ENCODE measurements around the gene PIK3R6.

The PIK3R6 gene

DNA sequence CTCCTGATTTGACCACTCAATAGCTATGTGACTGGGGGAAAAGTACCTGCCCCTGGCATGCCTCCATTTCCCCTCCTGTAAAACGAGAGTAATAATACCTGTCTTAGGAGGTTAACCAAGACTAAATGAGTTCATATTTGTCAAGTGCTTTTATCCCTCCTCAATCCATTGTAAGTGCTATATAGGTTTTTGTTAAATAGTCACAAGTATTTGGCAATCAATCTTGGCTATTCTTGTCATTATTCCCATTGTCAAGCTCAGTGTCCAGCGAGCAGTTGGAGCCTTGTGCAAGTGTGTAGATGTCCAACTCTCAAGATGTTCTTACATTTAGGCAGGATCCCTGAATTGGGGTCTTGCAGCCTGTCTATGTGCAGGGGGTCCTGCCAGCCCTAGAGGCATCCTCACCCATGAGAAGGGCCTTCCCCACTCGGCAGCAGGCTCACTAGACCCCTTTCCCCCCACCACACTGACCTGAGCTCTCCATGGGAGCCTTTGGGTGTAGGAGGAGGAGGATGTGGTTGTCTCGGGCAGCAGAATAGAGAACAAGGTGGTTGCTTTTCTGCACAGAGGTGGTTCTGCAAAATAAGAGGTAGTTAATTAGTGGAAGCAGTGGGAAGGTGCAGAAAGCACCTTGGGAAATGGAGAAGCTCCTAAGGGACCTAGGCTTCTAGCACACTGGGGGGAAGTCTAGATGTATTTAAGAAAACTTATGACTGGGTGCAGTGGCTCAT, 18.0 kb downstream of the PIK3R6 start:
- DNase-seq (ENCODE audit: low spot score): no peak

DNA sequence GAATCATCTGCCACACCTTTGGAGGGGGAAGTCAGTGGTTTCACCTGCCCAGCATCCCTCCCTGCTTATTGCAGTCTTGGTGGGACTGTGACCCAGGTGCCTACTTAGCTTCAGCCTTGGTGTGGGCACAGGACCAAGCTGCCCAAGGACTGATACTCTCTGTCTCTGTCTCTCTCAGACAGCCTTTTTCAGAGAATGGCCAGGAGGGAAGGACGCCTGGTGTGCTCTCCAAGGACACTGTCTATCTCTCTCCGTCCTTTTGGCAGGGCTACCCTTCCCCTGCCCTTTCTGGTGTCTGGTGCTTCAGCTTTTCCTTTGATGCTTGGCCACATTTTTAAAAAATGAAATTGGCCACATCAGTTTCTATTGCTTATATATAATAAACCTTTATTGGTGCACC, 19.6 kb downstream of the PIK3R6 start:
- no peak for DNase-seq (ENCODE audit: low spot score)

GRCh38 chr17:8846768-8847211, 20.7 kb downstream of the PIK3R6 start:
- DNase-seq (ENCODE audit: low spot score): no peak

GRCh38 chr17:8844229-8845218, 22.9 kb downstream of the PIK3R6 start:
- DNase-seq (ENCODE audit: low spot score): no peak

DNA sequence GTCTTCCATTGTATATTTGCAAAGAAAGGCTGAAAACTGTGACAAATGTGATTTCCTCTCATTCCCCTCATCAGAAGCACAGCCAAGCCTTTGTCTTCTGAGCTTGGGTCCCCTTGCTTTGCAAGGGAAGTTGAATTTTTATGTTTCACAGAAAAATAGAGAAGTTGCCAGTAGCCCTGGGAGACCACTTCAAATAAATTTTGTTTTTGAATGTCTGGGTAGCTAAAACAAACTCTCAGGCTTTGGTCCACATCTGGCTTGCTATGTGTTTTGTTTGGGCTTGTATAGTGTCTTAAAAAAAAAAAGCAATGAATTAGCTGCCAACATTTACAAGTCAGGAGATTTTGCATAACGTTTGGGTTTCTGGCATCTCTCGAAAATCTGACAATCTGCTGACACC, 24.1 kb downstream of the PIK3R6 start:
- no peak for DNase-seq (ENCODE audit: low spot score)

GRCh38 chr17:8841844-8842243, 25.6 kb downstream of the PIK3R6 start:
- DNase-seq (ENCODE audit: low spot score): no peak

- DNase-seq (ENCODE audit: low spot score): no peak
Observed at GRCh38 chr17:8839410-8839935, 28.0 kb downstream of the PIK3R6 start.

DNA sequence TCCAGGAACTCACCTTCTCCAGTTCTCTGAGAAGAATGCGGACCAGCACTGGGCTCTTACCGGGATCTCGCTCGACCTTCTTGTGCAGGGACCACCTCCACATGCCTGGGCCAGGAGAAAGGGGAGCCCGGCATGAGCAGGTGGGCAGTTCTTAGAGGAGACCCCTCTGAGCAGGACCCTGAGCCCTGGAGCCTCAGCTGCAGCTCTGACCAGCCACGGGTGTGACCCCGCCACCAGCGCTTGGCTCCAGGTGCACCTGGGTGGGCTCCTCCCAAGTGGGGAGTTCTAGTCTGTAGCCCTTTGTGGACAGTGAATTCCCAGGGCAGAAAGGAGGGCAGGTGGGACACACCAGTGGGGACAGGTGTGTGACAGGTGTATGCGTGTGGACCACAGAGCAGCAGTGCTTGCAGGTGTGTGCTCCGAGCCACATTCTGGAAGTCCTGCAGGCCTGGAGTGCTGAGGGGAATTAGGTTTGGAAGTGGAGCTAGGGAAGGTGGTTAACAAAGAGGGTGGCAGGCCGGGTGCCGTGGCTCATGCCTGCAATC, 28.9 kb downstream of the PIK3R6 start:
- DNase-seq (ENCODE audit: low spot score): no peak

DNA sequence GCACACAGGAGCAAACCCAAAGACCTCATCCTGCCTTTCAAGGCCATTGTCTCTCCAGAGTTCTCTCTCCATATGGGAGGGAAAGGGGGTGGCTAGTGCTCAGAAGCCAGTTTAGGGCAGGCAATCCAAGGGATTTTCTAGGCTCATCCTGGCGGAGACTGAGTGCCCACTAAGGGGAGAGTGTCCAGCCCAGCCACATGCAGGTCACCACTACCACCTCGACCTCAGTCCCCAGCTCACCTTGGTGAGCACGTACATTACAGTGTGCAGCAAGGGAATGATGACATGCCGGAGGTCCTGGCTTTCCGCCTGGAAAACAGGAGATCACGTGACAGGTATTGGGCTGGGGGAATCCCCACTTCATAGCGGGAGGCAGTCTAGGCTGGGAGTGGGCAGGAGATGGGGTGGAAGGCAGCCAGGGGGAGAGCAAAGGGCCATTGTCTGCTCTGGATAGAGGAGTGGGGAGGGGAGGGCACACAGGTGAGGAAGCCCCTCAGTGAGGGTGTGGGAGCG, 29.9 kb downstream of the PIK3R6 start:
- DNase-seq (ENCODE audit: low spot score): no peak

DNA sequence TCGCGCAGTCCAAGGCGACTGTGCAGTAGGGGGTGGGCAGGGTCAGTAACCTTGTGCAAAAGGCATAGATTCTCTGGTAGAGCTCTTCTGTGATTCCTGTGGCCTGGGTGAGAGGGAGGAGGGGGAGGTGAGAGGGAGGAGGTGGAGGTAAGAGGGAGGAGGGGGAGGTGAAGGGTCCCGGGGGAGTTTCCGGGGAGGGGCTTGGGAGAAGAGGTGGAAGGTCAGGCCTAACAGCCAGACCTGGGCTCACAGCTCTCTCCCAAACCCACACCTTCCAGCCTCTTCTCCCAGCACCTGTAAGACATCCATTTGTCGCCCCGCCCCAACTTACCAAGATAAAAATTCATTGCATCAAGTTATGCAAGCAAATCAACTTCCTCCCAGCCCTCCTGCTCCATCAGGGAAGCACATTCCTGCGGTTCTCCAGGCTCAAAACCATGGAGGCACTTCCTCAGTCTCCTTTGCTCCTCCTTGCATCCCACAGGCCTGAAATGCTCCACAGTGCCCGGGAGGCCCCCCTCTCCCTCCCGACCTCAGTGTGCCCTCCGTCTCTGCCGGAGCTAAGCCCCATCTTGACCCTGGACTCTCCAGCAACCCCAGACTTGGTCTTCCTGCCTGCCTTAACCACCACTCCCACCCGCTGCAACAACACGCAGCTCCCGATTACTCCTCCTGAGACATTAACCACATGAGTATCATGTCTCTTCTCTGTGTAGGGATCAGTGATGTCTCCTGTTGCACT, 30.5 kb downstream of the PIK3R6 start:
- DNase-seq (ENCODE audit: low spot score): no peak

DNA sequence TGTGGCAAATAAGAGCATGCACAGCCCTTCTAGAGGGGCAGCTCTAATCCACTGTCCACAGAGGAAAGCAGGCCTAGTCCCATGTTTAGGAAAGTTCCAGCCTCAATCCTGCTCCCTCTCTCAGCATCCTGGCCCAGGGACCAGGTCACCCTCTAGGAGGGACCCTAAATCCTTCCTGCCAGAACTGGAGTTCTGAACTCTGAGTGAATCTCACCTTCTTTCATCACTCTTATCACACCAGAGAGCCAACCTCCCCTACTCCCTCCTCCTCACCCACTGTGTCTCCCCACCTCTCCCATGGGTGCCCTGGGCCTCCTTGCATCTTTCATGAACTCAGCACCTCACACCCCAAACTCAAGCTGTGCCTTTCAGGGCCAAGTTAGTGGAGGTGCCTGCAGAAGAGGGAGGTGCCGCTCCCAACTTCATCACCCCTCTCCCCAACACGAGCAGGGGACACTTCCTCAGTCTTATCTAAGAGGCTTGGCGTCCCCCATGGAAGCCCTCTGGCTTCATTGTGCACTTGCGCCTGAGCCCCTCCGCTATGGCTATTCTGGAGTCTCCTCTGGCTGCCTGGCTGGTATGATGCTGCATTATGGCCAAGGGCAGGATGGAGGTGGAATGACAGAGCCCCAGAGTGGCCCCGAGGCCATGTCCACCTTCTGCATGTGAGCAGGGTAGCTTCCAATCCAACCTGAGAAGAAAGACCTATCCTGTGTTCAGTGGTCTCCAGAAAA, 31.7 kb downstream of the PIK3R6 start:
- no peak for DNase-seq (ENCODE audit: low spot score)

DNA sequence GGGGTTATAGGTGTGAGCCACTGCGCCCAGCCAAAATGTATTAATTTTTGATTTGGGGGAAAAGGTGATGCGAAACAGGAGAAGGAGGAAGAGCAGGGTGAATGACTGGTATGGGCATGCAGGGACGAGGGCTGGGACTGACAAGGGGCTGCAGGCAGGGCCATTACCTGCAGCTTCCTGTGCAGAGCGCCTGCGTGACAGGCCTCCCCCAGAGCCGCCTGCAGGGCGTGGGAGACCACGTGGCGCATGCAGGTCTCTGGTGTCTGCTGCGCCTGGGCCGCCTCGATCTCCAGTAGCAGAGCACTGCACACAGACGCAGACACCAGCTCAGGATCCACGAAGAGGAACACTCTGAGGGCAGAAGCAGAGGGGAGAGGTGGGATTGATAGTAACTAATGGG, 32.4 kb downstream of the PIK3R6 start:
- no peak for DNase-seq (ENCODE audit: low spot score)

- no peak for DNase-seq (ENCODE audit: low spot score)
Observed at GRCh38 chr17:8832711-8833352, 34.6 kb downstream of the PIK3R6 start.

DNA sequence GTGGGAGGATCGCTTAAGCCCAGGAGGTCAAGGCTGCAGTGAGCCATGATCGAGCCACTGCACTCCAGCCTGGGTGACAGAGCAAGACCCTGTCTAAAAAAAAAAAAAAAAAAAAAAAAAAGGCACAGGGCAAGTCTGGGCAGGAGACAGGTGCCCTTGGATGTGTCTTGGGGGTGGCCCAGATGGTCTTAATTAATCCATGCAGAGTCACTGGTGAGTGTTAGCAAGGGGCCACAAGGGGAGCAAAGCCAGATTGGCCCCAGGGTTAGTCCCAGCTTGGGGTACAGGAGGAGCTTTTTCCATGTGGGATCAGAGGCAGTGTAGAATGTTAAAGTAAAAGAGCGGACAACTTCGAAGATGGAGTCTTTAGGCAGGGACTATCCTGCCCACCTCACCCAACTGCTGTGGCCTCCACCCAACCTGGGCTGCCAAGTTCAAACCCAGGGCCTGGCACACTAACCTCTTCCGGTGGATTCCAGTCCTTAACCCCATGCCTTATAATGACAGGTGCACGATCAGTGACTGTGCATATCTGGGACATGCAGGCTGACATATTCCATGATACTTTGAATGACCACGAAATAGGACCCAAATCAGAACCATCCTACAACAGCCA, 36.1 kb downstream of the PIK3R6 start:
- no peak for DNase-seq (ENCODE audit: low spot score)

DNA sequence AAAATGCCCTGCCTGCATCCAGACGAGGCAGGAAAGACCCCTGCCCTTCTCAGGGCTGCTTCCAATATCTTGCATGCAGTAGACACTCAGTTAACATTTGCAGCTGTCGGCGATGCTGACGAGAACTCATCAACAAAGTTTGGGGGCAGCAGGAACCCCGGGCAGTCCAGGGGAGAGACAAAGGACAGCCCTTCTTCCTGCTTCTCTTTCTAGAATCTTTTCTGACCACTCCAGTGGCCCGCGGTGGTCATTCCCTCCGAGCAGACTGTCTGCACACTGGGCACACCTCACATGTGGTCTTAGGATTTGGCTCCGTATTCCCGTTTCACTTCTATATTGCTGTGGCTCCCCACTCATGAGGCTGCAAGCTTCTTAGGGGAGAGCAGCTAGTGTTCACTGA, 37.3 kb downstream of the PIK3R6 start:
- DNase-seq (ENCODE audit: low spot score): no peak

GRCh38 chr17:8829036-8829941, 38.2 kb downstream of the PIK3R6 start:
- DNase-seq (ENCODE audit: low spot score): no peak

DNA sequence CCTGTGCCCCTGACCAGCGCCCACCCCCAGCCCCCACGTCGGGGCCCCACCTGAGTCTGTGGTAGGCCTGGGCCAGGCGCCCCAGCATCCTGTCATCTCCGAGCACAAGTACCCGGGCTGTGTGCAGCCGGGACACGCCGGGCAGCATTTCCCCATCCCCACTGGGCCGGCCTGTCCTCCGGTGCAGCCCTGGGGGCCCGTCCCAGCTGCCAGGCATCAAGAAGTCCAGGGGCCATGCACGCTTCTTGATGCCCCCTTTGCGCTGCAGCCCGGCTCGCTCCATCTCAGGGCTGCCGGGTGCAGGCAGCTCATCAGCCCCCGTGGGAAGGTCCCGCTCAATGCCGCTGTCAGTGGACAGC, 39.0 kb downstream of the PIK3R6 start:
- no peak for DNase-seq (ENCODE audit: low spot score)

DNA sequence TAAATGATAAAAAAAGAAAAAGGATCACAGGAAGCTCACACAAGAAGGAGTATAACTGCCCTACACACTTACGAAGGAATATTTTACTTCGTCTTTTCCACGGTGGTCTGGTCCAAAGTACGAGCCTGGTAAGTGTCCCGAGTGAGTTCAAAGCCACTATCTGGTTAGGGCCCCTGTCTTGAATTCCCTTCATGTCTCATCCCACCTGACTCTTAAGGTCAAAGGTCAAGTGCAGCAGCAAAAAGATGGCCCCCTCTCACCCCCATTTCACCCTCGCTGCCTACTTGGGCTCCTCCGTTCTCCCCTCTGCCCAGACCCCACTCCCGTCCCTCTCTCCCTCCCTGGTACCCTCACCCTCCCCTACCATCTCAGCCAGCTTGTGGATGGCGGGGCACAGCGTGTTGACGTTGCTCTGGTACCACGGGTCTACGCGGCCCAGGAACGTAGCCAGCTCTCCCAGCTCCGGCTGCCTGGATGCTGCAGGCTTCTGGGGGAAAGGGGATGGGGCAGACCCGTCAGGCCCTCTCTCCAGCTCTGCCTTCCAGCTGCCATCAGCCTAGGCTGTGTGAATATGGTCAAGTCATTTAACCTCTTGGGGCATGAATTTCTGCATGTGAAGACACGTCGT, 40.6 kb downstream of the PIK3R6 start:
- no peak for DNase-seq (ENCODE audit: low spot score)

Measured in left forelimb (tissue), 1 donor.